Psoas muscle (tissue), 8 donors: ENCODE data around the gene TMEM170B. TPM values are rescaled to one million over a fixed set of nuclear protein-coding genes. Genes with fewer than 3 reads are reported as not detected.

Experiments
- ATAC-seq, 4 donors: fragments of 200-7000 bp; cut with Tn5 transposase; one replicate each; pipeline ENCODE4 v1.9.1; 2020; ENCODE audit warnings: moderate library complexity in 3 of 4, mild to moderate bottlenecking in 2 of 4
- DNase-seq, 2 donors: peaks; one replicate each; pipeline ENCODE4 v3.0.0-alpha.2; 2020
- H3K27ac ChIP-seq: fragments of 200-600 bp; one replicate; pipeline ENCODE4 v1.8.0; 2022
- H3K27me3 ChIP-seq, 3 donors: fragments of 200-600 bp in 1 of 3; one replicate each; pipeline versions ENCODE4 v1.6.1 to v1.8.0; 2013 to 2022; ENCODE audit warnings: low read length in 2 of 3, mild to moderate bottlenecking in 2 of 3, moderate library complexity in 1 of 3; ENCODE audit not compliant: insufficient read depth in 3 of 3
- H3K36me3 ChIP-seq, 2 donors: fragments of 200-600 bp in 1 of 2; one replicate each; pipeline versions ENCODE4 v1.6.1 to v1.8.0; 2013 to 2022; ENCODE audit warnings: low read depth in 1 of 2, mild to moderate bottlenecking in 1 of 2, moderate library complexity in 1 of 2; ENCODE audit not compliant: insufficient read depth in 1 of 2
- H3K4me1 ChIP-seq: fragments of 200-600 bp; one replicate; pipeline ENCODE4 v1.8.0; 2022
- H3K4me3 ChIP-seq: fragments of 200-600 bp; one replicate; pipeline ENCODE4 v1.8.0; 2022; ENCODE audit warnings: mild to moderate bottlenecking
- H3K9me3 ChIP-seq: fragments of 200-600 bp; one replicate; pipeline ENCODE4 v1.8.0; 2022
- CTCF ChIP-seq: fragments of 200-600 bp; IDR thresholded peaks from one replicate; pipeline ENCODE4 v1.8.0; 2022; ENCODE audit warnings: antibody characterized with exemption
- WGBS, 3 donors: extraction: QIAGEN DNeasy Blood & Tissue Kit; methylation state at CpG; one replicate each; pipeline versions ENCODE4 v1.1.6 to v1.1.7; 2013; 5-methylcytosine and 5-hydroxymethylcytosine counted together
- intact Hi-C, 2 donors: fragments of 100-400 bp; cut with DNase I; formaldehyde crosslinking; loops; one replicate each; pipeline versions ENCODE4 v1.11.0 to v1.14.2; 2022
- long read RNA-seq, 2 donors: library from polyadenylated mRNA; unstranded; transcript quantifications; one replicate each; pipeline ENCODE4 v2.0.0, GENCODE V29; 2021
- polyA plus RNA-seq, 3 donors: library from polyadenylated mRNA; stranded (reverse); fragments of 200-250 nt; gene quantifications; one replicate each; pipeline ENCODE4 v1.2.3, GENCODE V29; 2013
- total RNA-seq, 4 donors: library from RNA; stranded (reverse); fragmentation: NEBNext Ultra II Directional in 2 of 4; extraction: Animal tissue kit (Norgen Biotek cat#: 25700) in 2 of 4; gene quantifications; one replicate each; pipeline versions ENCODE4 v1.2.1 to v1.2.4, GENCODE V29; 2021 to 2023
- donor health status: healthy with polysubstance abuse.
- donor health status: DM: no; HTN: no; CAD: no; lungs with moderate emphysema.
- donor health status: Bipolar disorder and iron deficiency.
- donor health status: healthy.
- donor health status: DM: yes; HTN: yes; CAD: no.
- donor health status: DM: no; HTN: no; CAD: no.
- donor health status: DM: no; HTN: no; CAD: no.
- donor health status: DM: yes; HTN: yes; CAD: no.

Gene TMEM170B
- total RNA-seq (10 to 100 TPM in 2 of 4 donors, 1 to 10 TPM in 2; 7.4 to 20.0 (median 10.0) TPM), polyA plus RNA-seq (1 to 10 TPM; 2.7 to 7.4 (median 3.2) TPM)
- long read RNA-seq, donor 1, full-length matches to known transcripts = 27 of 31 reads
- long read RNA-seq, donor 1, partial matches to known transcripts = 0 of 31 reads
- long read RNA-seq, donor 1, other reads (novel, unspliced or antisense) = 4 of 31 reads
- long read RNA-seq, donor 2, full-length matches to known transcripts = 19 of 21 reads
- long read RNA-seq, donor 2, partial matches to known transcripts = 0 of 21 reads
- long read RNA-seq, donor 2, other reads (novel, unspliced or antisense) = 2 of 21 reads

GRCh38 chr6:11537229-11538051, at the start of gene TMEM170B:
Gene TMEM170B, plus strand, starts transcription at chr6:11537749. Its CDS starts 529 bp downstream, at chr6:11538278.
- Histone ChIP-seq H3K9me3 (no peaks in the 10 kb centered on the region), H3K27me3 (no peaks in the 10 kb centered on the region), H3K27ac (peak within 1 kb of the TSS; percentile 83), H3K36me3 (no peaks in the 10 kb centered on the region), H3K4me3 (peak within 1 kb of the TSS; percentile 92), H3K4me1 (peaks cover 15% of the 10 kb centered on the region)
- ATAC-seq = peak; percentile 94 to 98 (median 96)
- no peak for TF ChIP-seq CTCF
- 0 to 1% (median 0%) methylated on average over 24 to 109 of the region's 110 CpGs for WGBS, 3 donors
- DNase-seq = peak; percentile 95 to 98
- intact Hi-C loops = no loop called here

GRCh38 chr6:11490996-11491395, 46.6 kb upstream of the TMEM170B start:
- H3K27ac ChIP-seq = no peak overlapping the region
- H3K4me1 ChIP-seq = no peaks in the 10 kb centered on the region
- intact Hi-C loops = loop anchor here (10.0 kb wide), 2 partner anchors 316 to 536 kb away; no protein-coding TSS in a partner anchor
- ATAC-seq = no peak
- no peak overlapping the region for H3K4me3 ChIP-seq
- no peaks in the 10 kb centered on the region for H3K9me3 ChIP-seq
- H3K27me3 ChIP-seq = no peaks in the 10 kb centered on the region
- DNase-seq = no peak
- TF ChIP-seq CTCF = no peak
- 65 to 98% (median 65%) methylated on average over 6 of the region's 6 CpGs for WGBS, 3 donors
- H3K36me3 ChIP-seq = no peaks in the 10 kb centered on the region

- no peaks in the 10 kb centered on the region for H3K27me3 ChIP-seq
- no peaks in the 10 kb centered on the region for H3K9me3 ChIP-seq
- no peaks in the 10 kb centered on the region for H3K4me1 ChIP-seq
- no peak overlapping the region for H3K4me3 ChIP-seq
- H3K36me3 ChIP-seq = no peaks in the 10 kb centered on the region
- TF ChIP-seq CTCF = no peak
- ATAC-seq = no peak
- intact Hi-C loops = loop anchor here (10.0 kb wide), 2 partner anchors 317 to 537 kb away; no protein-coding TSS in a partner anchor
- WGBS, 3 donors = 82 to 86% (median 82%) methylated on average over 10 of the region's 10 CpGs
- DNase-seq = no peak
- no peak overlapping the region for H3K27ac ChIP-seq
These were observed 45.7 kb upstream of the TMEM170B start for GRCh38 chr6:11491596-11492463.

- no peaks in the 10 kb centered on the region for H3K9me3 ChIP-seq
- 77 to 80% (median 78%) methylated on average over 11 of the region's 11 CpGs for WGBS, 3 donors
- H3K4me1 ChIP-seq = no peaks in the 10 kb centered on the region
These were observed 44.9 kb upstream of the TMEM170B start for GRCh38 chr6:11492464-11493290.

More at GRCh38 chr6:11492464-11493290, 44.9 kb upstream of the TMEM170B start:
- no peak for TF ChIP-seq CTCF
- DNase-seq (no peak), ATAC-seq (no peak)
- intact Hi-C loops = loop anchor here (10.0 kb wide), 2 partner anchors 318 to 538 kb away; no protein-coding TSS in a partner anchor
- no peak overlapping the region for H3K27ac ChIP-seq
- H3K36me3 ChIP-seq = no peaks in the 10 kb centered on the region
- no peak overlapping the region for H3K4me3 ChIP-seq
- H3K27me3 ChIP-seq = no peaks in the 10 kb centered on the region
